Dedifferentiated amniotic fluid mesenchymal stem cell (primary cell): ENCODE results near the gene TSSK2.
A peak's percentile ranks its signal among the peaks of the same experiment; 100 is the strongest.

Experiments used
- DNase-seq: peaks from one replicate; pipeline ENCODE4 v3.0.0-alpha.2; 2016; ENCODE audit errors: extremely low spot score

Gene TSSK2

GRCh38 chr22:19169002-19169946 is 38.2 kb downstream of the TSSK2 start:
- DNase-seq = no peak

- DNase-seq = no peak
Measured at GRCh38 chr22:19169947-19170318, 38.8 kb downstream of the TSSK2 start.

- DNase-seq = no peak
Measured at GRCh38 chr22:19172213-19173046, 41.3 kb downstream of the TSSK2 start.

GRCh38 chr22:19173047-19174035 is 42.2 kb downstream of the TSSK2 start:
- DNase-seq = no peak

GRCh38 chr22:19174106-19175025 is 43.3 kb downstream of the TSSK2 start:
- no peak for DNase-seq

GRCh38 chr22:19175026-19175601 is 44.0 kb downstream of the TSSK2 start:
- no peak for DNase-seq

- DNase-seq = no peak
Measured at GRCh38 chr22:19175602-19176174, 44.6 kb downstream of the TSSK2 start.

- DNase-seq = no peak
Measured at GRCh38 chr22:19176175-19176643, 45.1 kb downstream of the TSSK2 start.

GRCh38 chr22:19176732-19177131 is 45.6 kb downstream of the TSSK2 start:
- no peak for DNase-seq

- DNase-seq = no peak
Measured at GRCh38 chr22:19177164-19178064, 46.3 kb downstream of the TSSK2 start.

GRCh38 chr22:19178065-19178656 is 47.1 kb downstream of the TSSK2 start:
- DNase-seq = no peak

GRCh38 chr22:19178657-19179496 is 47.8 kb downstream of the TSSK2 start, which contains the start of gene SLC25A1:
TSS of gene SLC25A1 (minus strand) at chr22:19178736. CDS start at chr22:19178673, 63 bp downstream.
- DNase-seq = peak; percentile 77

GRCh38 chr22:19179497-19180048 is 48.5 kb downstream of the TSSK2 start:
- peak; percentile 71 for DNase-seq

GRCh38 chr22:19180234-19180633 is 49.1 kb downstream of the TSSK2 start:
- DNase-seq = no peak

- DNase-seq = no peak
Measured at GRCh38 chr22:19180740-19181410, 49.8 kb downstream of the TSSK2 start.
